Parathyroid adenoma (tissue), 2 donors: ENCODE results near the gene VILL.

Source experiments
- H2AFZ ChIP-seq: fragments of 300-600 bp; sonication (generic); one replicate; pipeline ENCODE4 v1.7.0; 2017; ENCODE audit warnings: antibody characterized with exemption, mild to moderate bottlenecking
- H3K27ac ChIP-seq: fragments of 300-600 bp; sonication (generic); one replicate; pipeline ENCODE4 v1.7.0; 2017
- H3K27me3 ChIP-seq: fragments of 300-600 bp; sonication (generic); one replicate; pipeline ENCODE4 v1.7.0; 2017; ENCODE audit warnings: low read length; ENCODE audit not compliant: control insufficient read depth, insufficient read depth
- H3K36me3 ChIP-seq: fragments of 300-600 bp; sonication (generic); one replicate; pipeline ENCODE4 v1.7.0; 2017; ENCODE audit warnings: low read length; ENCODE audit not compliant: control insufficient read depth, insufficient read depth
- H3K4me1 ChIP-seq: fragments of 300-600 bp; sonication (generic); one replicate; pipeline ENCODE4 v1.7.0; 2017; ENCODE audit warnings: control low read depth
- H3K4me2 ChIP-seq: fragments of 300-600 bp; sonication (generic); one replicate; pipeline ENCODE4 v1.7.0; 2017; ENCODE audit warnings: low read length
- H3K4me3 ChIP-seq: fragments of 300-600 bp; sonication (generic); one replicate; pipeline ENCODE4 v1.7.0; 2017; ENCODE audit warnings: low read depth, low read length
- H3K79me2 ChIP-seq: fragments of 300-600 bp; sonication (generic); one replicate; pipeline ENCODE4 v1.7.0; 2017; ENCODE audit warnings: control low read depth
- H3K9ac ChIP-seq: fragments of 300-600 bp; sonication (generic); one replicate; pipeline ENCODE4 v1.7.0; 2017; ENCODE audit warnings: mild to moderate bottlenecking
- H3K9me3 ChIP-seq: fragments of 300-600 bp; sonication (generic); one replicate; pipeline ENCODE4 v1.7.0; 2017; ENCODE audit warnings: low read length; ENCODE audit not compliant: control insufficient read depth
- CTCF ChIP-seq: fragments of 300-600 bp; sonication (generic); IDR thresholded peaks from one replicate; pipeline ENCODE4 v1.7.0; 2017; ENCODE audit warnings: antibody characterized with exemption, mild to moderate bottlenecking
- donor health status: primary hyperparathyroidism.

The VILL gene

DNA sequence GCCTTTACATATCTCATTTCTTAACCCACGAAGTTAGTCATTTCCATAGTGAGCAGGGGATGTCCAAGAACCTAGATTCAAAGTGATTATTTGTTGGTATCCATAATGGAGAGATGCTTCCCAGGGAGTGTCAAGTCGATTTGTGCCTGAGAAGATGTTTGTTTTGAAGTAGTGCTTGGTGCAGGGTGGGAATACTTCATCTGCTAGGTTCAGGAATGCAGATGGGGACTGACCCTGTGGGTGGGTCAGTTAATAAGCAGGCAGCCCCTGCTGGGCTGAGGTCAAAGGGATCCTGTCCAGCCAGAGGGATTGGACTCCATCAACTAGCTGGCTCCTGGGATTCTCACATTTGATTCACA lies 44.1 kb upstream of the VILL start:
- Histone ChIP-seq H3K27ac (peak overlapping the region; percentile 81), H3K4me3 (no peak overlapping the region), H3K4me1 (peaks cover 30% of the 10 kb centered on the region), H2AFZ (no peak overlapping the region), H3K36me3 (no peaks in the 10 kb centered on the region), H3K79me2 (no peaks in the 10 kb centered on the region), H3K4me2 (no peak overlapping the region), H3K9me3 (no peaks in the 10 kb centered on the region), H3K9ac (no peak overlapping the region), H3K27me3 (no peaks in the 10 kb centered on the region)
- no peak for TF ChIP-seq CTCF

DNA sequence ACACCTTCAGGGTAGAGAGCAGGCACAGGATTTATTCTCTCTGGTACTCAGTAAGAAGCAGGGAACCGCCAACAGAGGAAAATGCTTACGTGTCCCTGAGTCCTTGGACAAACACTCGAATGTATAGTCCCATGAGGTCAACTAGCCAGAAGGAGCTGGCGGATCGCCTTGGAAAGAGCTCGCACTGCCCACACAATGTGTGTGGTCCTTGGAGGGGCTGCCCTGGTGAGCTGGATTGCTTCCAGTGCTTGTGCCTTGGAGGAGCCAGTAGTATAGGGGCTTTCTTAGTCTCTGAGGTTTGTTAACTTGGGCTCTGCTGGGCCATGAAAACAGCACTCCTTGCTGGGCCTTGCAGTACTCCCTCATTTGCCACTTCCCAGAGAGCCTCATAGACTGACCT lies 40.7 kb upstream of the VILL start:
- Histone ChIP-seq H3K4me2 (no peak overlapping the region), H3K4me3 (no peak overlapping the region), H2AFZ (no peak overlapping the region), H3K9me3 (no peaks in the 10 kb centered on the region), H3K27me3 (no peaks in the 10 kb centered on the region), H3K4me1 (peaks cover 19% of the 10 kb centered on the region), H3K79me2 (no peaks in the 10 kb centered on the region), H3K9ac (no peak overlapping the region), H3K36me3 (no peaks in the 10 kb centered on the region), H3K27ac (no peak overlapping the region)
- TF ChIP-seq CTCF, result no peak

DNA sequence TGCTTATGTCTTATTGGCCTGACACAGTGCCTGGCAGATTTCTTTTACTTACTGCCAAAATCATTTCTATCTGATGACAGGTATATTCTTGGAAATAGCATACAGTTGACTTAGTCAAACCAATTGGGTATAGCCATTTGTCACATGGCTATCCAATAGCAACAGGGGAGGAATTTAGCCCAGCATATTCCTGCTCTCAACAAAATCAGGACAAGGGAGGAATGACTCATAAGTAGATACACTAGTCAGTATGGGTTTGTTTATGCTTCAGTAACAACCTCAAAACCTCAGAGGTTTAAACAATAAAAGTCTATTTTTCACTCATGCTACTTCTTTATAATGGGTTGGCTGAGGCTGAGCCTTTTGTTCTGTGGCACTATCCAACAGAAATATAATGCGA lies 38.0 kb upstream of the VILL start:
- Histone ChIP-seq H3K4me3 (no peak overlapping the region), H3K27me3 (no peaks in the 10 kb centered on the region), H3K9me3 (no peaks in the 10 kb centered on the region), H3K9ac (no peak overlapping the region), H3K4me2 (no peak overlapping the region), H3K36me3 (no peaks in the 10 kb centered on the region), H2AFZ (no peak overlapping the region), H3K27ac (no peak overlapping the region), H3K4me1 (no peaks in the 10 kb centered on the region), H3K79me2 (no peaks in the 10 kb centered on the region)
- no peak for TF ChIP-seq CTCF

GRCh38 chr3:37953226-37953625 lies 37.4 kb upstream of the VILL start:
- no peak overlapping the region for H3K9ac ChIP-seq
- no peak overlapping the region for H3K27ac ChIP-seq
- H3K4me1 ChIP-seq, result no peaks in the 10 kb centered on the region
- H3K4me2 ChIP-seq, result no peak overlapping the region
- no peaks in the 10 kb centered on the region for H3K36me3 ChIP-seq
- no peak overlapping the region for H3K4me3 ChIP-seq
- no peaks in the 10 kb centered on the region for H3K79me2 ChIP-seq
- H2AFZ ChIP-seq, result no peak overlapping the region
- TF ChIP-seq CTCF, result no peak
- no peaks in the 10 kb centered on the region for H3K27me3 ChIP-seq
- no peaks in the 10 kb centered on the region for H3K9me3 ChIP-seq

DNA sequence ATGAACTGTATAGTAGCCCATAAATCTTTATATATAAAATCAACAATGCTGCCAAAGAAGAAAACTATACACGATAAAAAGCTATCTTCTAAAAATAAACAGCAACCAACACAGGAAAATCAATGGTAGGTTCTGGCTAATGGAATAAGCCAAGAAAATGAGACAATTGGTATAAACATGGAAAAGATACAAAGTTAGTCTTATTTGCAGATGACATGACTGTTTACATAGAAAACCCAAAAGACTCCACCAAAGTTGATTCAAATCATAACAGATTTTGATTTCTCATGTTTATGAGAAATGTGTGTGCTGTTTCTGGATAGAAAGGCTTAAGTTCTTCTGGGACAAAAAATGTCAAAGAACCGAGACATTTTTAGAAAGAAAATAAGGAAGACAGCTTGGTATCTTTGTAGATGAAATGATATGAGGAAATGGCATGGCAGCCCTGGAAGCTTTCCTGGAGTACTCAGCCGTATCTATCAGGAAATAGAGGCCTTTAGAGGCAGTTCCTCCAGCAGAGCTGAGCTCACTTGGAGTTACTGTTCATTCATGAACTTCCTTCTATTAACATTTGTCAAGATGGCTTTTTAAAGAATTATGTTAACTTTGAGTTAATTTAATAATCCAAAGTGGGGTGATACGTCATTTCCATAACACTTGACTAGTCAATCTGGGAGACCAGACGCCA lies 36.7 kb upstream of the VILL start:
- H3K4me2 ChIP-seq, result no peak overlapping the region
- H3K79me2 ChIP-seq, result no peaks in the 10 kb centered on the region
- H3K4me1 ChIP-seq, result no peaks in the 10 kb centered on the region
- H3K4me3 ChIP-seq, result no peak overlapping the region
- H3K9me3 ChIP-seq, result no peaks in the 10 kb centered on the region
- H3K36me3 ChIP-seq, result no peaks in the 10 kb centered on the region
- H3K27ac ChIP-seq, result no peak overlapping the region
- no peak overlapping the region for H3K9ac ChIP-seq
- H2AFZ ChIP-seq, result no peak overlapping the region
- no peak for TF ChIP-seq CTCF
- H3K27me3 ChIP-seq, result no peaks in the 10 kb centered on the region
